ENCODE measurements around the gene PPIF.

Gene PPIF

GRCh38 chr10:79376078-79376628, 28.9 kb downstream of the PPIF start:
- DNase-seq: no peak

GRCh38 chr10:79376751-79377556, 29.7 kb downstream of the PPIF start:
- no peak for DNase-seq

GRCh38 chr10:79377557-79378382, 30.5 kb downstream of the PPIF start:
- DNase-seq: no peak

GRCh38 chr10:79378383-79378646, 31.0 kb downstream of the PPIF start:
- no peak for DNase-seq

GRCh38 chr10:79378647-79379511, 31.6 kb downstream of the PPIF start:
- no peak for DNase-seq

GRCh38 chr10:79379512-79380124, 32.3 kb downstream of the PPIF start:
- no peak for DNase-seq

GRCh38 chr10:79380125-79380945, 33.1 kb downstream of the PPIF start:
- DNase-seq: no peak

- DNase-seq: no peak
Observed at GRCh38 chr10:79380946-79381721, 33.9 kb downstream of the PPIF start.

- DNase-seq: no peak
Observed at GRCh38 chr10:79381804-79382221, 34.5 kb downstream of the PPIF start.

GRCh38 chr10:79382491-79382941, 35.2 kb downstream of the PPIF start:
- DNase-seq: no peak

- no peak for DNase-seq
Observed at GRCh38 chr10:79383974-79384606, 36.8 kb downstream of the PPIF start.

- DNase-seq: no peak
Observed at GRCh38 chr10:79384773-79385391, 37.6 kb downstream of the PPIF start.

- no peak for DNase-seq
Observed at GRCh38 chr10:79385392-79385795, 38.1 kb downstream of the PPIF start.

- DNase-seq: no peak
Observed at GRCh38 chr10:79385804-79386531, 38.7 kb downstream of the PPIF start.

GRCh38 chr10:79386637-79387465, 39.6 kb downstream of the PPIF start:
- no peak for DNase-seq

- no peak for DNase-seq
Observed at GRCh38 chr10:79387466-79387973, 40.3 kb downstream of the PPIF start.

GRCh38 chr10:79387974-79388850, 40.9 kb downstream of the PPIF start:
- DNase-seq: no peak

Measured in COR-L47 (cell line).